Prostate gland (tissue), 2 donors: Measurements from ENCODE around the gene KRT26.

Source experiments
- CTCF ChIP-seq, 4 experiments: fragments of 200-600 bp in 2 of 4; fragments of 450-650 bp in 2 of 4; sonication (generic) in 2 of 4; IDR thresholded peaks; 1 replicate in 3 of 4; 2 replicates in 1 of 4; pipeline ENCODE4 v1.5.1; 2016 to 2019; ENCODE audit warnings: antibody characterized with exemption in 4 of 4, mild to moderate bottlenecking in 2 of 4, moderate library complexity in 2 of 4
- POLR2A ChIP-seq: fragments of 450-650 bp; IDR thresholded peaks from one replicate; pipeline ENCODE4 v1.6.1; 2016; ENCODE audit warnings: antibody characterized with exemption, mild to moderate bottlenecking
- POLR2AphosphoS5 ChIP-seq: sonication (generic); formaldehyde crosslinking; IDR thresholded peaks from one replicate; pipeline ENCODE4 v1.6.1; 2017; ENCODE audit warnings: antibody characterized with exemption

GRCh38 chr17:40724656-40725055 is 47.3 kb downstream of the KRT26 start:
- TF ChIP-seq CTCF (IDR thresholded peaks at IDR 0.05): no peak
- TF ChIP-seq POLR2A: no peak
- no peak for TF ChIP-seq POLR2AphosphoS5
